Activated CD4-positive, alpha-beta T cell treated with anti-CD3 and anti-CD28 coated beads for 24 hours (primary cell): ENCODE results near the gene ZC3H7B.
"Not testable (repeated sequence)": the region's sequence is repeated elsewhere in the genome, so short reads cannot be mapped to it uniquely, and the experiment has no call there.

Experiments used
- DNase-seq, 2 donors: peaks; one replicate each; pipeline ENCODE4 v3.0.0-alpha.2; 2020; ENCODE audit warnings: low read depth in 2 of 2

ZC3H7B gene

DNA sequence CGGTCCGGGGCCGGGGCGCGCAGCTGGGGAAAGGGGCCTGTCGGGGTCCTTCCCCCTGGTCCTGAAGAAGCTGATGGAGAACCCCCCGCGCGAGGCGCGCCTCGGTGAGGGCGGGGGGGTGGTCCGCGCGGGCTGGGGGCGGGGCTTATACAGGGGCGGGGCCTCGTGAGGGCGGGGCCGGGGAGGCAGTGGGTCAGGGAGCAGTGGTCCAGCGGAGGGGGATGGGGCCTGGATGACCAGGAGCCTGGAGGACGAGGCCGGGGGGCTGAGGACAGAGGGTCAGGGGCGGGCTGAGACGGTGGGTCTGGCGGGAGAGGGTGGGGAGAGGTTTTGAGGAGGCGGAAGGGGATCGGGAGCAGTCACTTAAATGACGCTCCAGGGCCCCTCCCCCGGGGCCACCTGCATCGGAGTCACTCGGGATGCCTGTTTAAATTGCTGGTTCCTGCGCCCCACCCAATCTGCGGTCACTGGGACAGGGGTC lies 80.8 kb downstream of the ZC3H7B start:
- peak; percentile 38 to 39 for DNase-seq

DNA sequence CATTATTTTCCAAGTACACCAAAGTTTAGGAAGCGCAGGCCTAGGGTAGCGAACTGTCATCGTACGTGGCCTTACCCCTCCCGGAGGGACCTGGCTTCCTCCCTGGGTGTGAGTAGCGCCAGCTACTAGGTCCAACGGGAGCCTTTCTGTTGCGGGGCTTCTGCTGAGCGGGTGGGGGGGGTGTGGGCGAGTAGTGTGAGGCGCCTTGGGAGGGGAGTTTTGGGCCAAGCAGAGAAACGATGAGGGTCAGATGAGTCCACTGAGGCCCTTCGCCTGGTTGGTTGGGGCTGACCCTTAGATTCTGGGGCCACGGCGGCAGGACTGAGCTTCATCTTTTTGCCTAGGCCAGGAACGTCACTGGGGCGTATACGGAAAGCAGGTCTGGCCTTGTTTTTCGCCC lies 81.3 kb downstream of the ZC3H7B start:
- no peak for DNase-seq

DNA sequence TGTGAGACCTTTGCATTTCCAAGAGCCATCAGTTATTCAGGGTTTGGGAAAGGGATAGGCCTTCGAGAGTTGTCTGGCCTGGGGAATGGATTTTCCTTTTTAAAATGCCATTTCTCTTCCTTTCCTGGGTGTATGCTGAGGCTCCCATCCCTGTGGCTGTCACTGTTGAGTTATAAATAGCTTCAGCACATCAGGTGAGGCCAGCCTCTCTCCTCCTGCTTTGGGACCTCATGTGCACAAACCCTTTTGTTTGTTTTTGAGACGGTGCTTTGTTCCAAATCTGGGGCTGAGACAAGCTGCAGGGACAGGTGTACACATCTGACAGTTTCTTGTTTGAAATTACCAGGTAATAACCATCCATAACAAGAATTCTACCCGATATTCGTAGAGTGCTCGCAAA lies 81.8 kb downstream of the ZC3H7B start:
- no peak for DNase-seq

DNA sequence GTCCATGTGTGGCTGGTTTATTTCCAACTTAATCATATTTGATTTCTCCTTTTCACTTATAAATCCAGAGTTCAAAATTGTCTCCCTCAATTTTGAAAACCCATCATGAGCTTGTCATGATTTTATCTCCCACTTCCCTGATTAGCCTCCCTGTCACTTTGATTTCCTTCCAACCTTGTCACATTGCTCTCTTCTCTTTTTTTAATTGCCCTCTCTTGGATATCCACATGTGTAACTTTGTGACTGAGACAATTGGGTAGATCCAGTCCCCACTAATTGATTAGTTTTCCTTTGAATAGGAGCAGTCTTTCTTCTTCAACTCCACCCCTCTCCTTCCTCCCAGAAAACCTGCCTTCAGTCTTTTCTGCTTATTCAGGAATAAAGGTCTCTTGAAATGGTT lies 82.8 kb downstream of the ZC3H7B start:
- DNase-seq: no peak

DNA sequence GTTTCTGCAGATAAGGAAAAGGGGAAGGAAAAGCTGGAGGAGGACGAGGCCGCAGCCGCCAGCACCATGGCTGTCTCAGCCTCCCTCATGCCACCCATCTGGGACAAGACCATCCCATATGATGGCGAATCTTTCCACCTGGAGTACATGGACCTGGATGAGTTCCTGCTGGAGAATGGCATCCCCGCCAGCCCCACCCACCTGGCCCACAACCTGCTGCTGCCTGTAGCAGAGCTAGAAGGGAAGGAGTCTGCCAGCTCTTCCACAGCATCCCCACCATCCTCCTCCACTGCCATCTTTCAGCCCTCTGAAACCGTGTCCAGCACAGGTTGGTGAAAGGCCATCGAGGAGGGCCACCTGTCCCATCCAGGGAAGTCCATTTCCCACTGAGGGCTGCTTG lies 86.0 kb downstream of the ZC3H7B start:
- no peak for DNase-seq

DNA sequence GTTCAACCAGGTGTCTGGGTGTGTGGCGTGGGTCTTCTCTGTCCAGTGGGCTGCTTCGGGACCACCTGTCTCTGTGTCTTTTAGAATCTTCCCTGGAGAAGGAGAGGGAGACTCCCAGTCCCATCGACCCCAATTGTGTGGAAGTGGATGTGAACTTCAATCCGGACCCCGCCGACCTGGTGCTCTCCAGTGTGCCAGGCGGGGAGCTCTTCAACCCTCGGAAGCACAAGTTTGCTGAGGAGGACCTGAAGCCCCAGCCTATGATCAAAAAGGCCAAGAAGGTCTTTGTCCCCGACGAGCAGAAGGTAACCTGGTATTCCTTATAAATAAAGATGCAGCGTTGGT lies 92.7 kb downstream of the ZC3H7B start:
- DNase-seq: no peak

DNA sequence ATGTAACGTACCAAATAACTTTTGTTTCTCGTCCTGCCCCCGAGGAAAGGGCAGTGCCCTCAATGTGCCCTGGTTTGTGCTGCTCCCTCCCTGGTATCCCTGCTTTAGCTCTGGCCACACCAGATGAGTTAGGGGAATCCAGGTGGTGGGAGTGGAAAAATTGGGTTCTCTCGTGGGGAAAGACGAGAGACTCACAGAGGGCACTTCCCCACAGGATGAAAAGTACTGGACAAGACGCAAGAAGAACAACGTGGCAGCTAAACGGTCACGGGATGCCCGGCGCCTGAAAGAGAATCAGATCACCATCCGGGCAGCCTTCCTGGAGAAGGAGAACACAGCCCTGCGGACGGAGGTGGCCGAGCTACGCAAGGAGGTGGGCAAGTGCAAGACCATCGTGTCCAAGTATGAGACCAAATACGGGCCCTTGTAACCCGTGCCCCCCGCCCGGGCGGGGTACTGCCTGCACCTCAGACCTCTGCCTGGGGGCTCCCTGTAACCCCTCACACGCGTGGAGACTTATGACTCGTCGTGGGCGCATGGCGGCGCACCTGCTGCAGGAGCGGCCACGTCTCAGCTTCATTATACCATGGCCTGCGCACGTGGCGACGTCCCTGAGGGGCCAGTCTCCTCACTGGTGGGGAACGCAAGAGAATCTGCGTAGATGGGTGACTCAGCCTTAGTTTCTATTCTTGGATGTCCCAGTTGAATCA lies 94.4 kb downstream of the ZC3H7B start:
- DNase-seq: no peak

DNA sequence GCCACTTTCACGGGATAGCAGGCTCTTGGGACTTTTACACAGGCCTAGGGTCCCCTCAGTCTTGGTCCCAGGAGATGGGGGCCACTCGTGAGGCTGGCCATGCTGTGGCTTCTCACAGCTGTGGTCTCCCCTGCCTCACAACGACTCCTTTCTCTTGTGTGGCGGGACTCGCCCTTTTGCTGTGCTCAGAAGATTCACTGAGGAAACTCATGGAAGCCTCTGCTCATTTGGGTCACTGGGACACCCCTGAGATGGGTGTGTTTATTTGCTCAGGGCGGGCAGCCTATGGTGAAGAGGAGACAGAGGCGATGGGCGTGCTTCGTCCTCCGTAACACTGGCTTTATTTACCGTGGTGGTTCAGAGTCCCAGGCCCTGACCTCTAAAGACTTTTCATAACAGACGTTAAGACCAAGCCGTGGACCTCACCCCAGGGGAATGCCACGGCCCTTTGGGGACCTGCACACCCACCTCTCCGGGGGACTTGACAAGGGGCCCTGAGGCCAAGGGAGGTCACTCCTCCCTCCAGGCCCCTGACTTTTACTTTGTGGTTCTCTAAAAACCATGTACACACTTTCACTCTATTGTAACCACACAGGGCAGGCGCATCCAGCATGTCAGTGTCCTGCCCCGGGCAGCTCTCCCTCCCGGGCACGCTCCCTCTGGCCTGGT lies 96.0 kb downstream of the ZC3H7B start:
- DNase-seq: no peak

DNA sequence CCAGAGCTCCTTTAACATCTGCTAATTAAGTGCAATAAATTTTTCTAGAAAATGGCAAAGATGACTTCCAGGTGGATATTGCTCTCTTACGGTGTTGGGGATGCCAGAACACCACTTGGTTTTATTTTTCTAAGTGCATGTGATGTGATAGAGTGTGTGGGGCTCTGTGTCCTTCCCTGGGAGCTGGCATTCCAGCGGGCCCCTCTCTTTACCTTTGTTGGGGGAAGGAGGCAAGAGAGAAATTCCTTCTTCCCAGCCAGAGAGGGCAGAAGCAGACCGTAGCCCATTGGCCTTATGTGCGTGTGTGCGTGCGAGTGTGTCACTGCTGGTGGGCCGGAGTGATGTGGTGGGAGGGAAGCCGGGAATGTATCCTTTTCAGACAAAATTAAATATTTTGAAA lies 97.6 kb downstream of the ZC3H7B start:
- no peak for DNase-seq

DNA sequence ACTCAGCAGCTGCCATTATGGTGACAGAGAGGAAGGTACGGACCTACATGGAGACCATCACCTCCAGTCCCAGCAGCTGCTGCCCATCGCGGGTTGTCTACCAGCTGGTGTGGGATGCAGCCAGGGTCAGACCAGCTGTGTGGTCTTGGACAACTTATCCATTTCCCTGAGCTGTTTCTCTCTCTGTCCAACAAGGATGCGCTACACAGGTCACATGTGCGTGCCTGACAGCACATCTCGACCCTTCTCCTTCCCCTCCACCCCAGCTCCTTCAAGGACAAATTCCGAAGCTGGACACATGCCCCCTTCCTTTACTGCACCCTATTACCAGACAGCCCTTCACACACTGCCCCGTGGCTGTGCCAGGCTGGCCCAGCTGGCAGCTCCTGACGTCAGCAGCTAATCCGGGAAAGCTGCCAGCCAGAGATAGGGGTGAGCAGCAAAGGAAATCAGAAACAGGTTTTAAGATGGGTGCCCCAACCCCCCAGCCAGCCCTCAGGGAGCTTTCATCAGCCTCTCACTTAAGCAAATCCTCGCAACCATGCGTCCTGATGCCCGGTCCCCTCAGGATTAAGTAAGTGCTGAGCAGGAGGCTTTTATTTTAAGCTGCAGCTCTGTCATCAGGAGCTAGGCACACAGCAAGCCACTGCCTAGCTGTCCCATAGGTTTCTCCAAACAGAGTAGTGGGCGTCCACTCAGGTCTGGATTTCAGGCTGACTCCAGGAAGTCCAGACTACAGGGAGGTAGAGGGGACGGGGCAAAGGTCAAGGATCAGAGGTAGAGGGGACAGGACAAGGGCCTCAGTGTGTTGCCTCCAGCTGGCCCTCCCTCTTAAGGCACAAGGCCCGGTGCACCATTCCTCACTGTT lies 100.7 kb downstream of the ZC3H7B start:
- DNase-seq: no peak

DNA sequence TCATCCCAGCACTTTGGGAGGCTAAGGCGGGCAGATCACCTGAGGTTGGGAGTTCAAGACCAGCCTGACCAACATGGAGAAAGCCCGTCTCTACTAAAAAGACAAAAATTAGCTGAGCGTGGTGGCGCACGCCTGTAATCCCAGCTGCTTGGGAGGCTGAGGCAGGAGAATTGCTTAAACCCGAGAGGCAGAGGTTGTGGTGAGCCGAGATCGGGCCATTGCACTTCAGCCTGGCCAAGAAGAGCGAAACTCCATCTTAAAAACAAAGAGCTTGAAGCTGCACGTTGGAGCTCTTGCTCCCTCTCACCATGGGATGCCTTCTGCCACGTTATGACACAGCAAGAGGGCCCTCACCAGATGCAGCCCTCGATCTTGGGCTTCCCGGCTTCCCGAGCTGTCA lies 101.5 kb downstream of the ZC3H7B start:
- not testable (repeated sequence) for DNase-seq

DNA sequence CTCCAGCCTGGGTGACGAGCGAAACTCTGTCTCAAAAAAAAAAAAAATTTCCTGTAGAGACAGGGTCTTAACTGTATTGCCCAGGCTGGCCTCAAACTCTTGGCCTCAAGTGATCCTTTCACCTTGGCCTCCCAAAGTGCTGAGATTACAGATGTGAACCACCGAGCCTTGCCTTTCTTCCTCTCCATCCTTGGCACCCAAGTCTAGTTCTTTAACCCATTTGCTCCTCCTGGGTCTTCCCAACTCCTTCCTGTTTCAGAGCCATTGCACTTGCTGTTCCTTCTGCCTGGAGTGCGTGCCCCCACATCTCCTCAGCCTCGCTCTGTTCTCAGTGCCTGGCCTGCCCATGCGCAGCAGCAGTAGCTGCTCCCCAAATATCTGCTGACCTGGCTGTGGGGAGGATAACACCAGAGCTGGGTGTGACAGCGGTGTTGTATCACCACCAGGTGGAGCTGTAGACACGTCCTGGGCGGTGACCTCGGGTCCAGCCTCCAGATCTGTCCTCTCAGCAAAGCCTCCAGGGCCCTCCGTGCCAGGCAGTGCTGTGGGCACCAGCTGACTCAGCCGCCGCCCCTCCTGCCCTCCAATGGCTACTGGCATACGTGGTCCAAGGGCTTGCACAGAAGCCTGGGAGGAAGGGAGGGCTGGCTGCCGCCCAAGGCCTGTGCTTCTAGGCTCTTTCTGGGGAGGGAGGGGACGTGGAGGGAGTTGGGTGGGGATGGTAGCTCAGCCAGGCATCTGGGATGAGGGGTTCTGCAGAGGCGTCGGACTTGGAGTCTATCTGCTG lies 102.4 kb downstream of the ZC3H7B start:
- peak; percentile 76 for DNase-seq

DNA sequence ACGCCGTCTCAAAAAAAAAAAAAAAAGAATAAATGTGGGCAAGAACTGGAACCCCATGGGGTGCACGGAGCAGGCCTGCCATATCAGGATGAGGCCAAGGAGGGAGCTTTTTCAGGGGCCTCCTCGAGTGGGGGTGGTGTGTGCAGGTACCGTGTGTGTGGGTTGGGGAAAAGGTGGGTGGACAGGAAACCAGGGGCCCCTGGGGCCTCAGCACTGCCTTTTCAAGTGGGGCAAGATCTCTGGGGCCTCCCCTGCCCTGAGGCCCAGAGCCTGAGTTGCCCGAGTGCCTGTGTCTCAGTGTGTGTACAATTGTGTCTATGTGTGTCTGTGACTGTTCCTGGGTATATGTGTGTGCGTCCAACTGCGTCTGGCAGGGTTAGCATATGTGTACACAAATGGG lies 104.3 kb downstream of the ZC3H7B start:
- no peak for DNase-seq

DNA sequence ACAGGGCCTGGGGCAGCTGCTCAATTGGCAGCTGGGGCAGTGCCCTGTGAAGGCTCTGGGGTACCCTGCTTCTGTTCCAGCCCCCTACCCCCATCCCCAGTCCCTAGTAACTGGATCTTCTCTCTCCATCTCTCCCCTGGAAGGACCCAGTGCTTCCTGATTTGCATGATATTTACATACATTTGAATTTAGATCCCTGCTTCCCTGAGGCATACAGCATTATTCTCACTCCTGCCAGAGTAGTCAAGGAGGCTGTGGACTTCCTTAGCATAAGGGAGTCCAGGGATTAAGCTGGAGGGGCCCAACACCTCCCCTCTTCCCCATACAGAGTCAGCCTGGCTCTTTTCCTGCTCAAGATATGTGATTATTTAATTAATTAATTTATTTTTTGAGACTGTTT lies 105.1 kb downstream of the ZC3H7B start:
- no peak for DNase-seq

DNA sequence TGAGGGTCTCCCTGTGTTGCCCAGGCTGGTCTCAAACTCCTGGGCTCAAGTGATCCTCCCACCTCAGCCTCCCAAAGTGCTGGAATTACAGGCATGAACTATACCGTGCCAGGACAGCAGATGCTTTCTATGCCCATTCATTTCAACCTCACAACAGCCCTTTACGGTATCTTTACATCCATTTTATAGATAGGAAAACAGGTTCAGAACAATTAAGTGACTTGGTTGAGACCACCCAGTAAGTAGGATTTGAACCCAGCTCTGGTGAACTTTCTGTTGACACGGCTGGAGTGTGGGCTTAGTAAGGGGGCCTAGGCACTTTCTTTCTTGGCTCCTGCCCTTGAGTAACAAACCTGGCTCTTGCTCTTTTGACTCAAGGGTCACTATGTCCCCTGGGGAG lies 106.1 kb downstream of the ZC3H7B start:
- DNase-seq: no peak

DNA sequence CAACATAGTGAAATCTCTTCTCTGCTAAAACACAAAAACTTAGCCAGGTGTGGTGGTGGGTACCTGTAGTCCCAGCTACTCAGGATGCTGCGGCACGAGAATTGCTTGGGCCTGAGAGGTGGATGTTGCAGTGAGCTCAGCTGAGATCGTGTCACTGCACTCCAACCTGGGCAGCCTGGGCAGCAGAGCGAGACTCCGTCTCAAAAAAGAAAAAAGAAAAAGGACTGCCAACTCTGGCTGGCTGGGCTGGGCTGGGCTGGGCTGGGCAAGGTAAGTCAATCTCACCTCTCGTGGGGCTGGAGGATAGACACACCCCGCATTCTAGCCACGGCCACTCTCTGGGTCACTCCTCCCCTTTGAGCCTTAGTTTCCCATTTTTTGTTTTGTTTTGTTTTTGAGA lies 107.3 kb downstream of the ZC3H7B start:
- no peak for DNase-seq
